ENCODE results near the gene FGF14.

Gene FGF14

GRCh38 chr13:102176846-102177245 lies 225.0 kb downstream of the FGF14 start (continued):
- TF ChIP-seq ZNF792 (tag by site-specific recombination; IDR thresholded peaks at IDR 0.05) (no peak), KLF16 (tag by site-specific recombination; IDR thresholded peaks at IDR 0.05) (no peak)

DNA sequence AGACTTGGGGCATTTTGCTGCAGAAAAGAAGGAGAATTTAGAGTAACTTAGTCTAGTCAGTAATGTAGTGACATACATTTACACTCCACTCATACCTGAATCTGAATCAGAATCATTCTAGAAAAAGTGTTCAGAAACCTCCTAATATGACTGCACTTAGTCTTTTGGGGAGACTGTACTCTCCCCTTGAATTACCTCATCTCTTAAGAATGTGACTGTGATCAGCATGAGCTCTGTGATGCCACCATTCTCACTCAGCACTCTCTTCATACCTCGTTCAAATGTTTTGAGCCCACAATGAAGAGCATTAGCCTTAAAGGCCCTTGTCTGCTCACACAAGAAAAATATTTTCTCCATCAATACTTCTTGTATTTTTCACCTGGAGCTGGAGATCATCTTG lies 229.4 kb downstream of the FGF14 start:
- H3K36me3 ChIP-seq (ENCODE audit: control insufficient read depth in 2 of 2, insufficient read depth in 1 of 2, low read length in 2 of 2) = no peaks in the 10 kb centered on the region
- no peak overlapping the region for H3K4me3 ChIP-seq (ENCODE audit: low read depth, low read length)
- CTCF ChIA-PET = interaction anchor here (0.7 to 0.9 kb wide), 2 partner anchors 8 to 1044 kb away, joined by 3 read pairs; no protein-coding TSS in a partner anchor
- POLR2A ChIA-PET = no interaction called here
- no peaks in the 10 kb centered on the region for H3K9me3 ChIP-seq (ENCODE audit: control insufficient read depth, insufficient read depth, low read depth, low read length)
- TF ChIP-seq ZNF707 (tag by site-specific recombination; IDR thresholded peaks at IDR 0.05) (no peak), ZNF311 (tag by site-specific recombination; IDR thresholded peaks at IDR 0.05; ENCODE audit: borderline replicate concordance) (no peak), ZNF112 (tag by site-specific recombination; IDR thresholded peaks at IDR 0.05) (no peak), FEZF1 (tag by site-specific recombination; IDR thresholded peaks at IDR 0.05) (no peak), ZNF585B (tag by site-specific recombination; IDR thresholded peaks at IDR 0.05) (no peak), ZNF404 (tag by site-specific recombination; IDR thresholded peaks at IDR 0.05) (no peak), ZNF623 (tag by site-specific recombination; IDR thresholded peaks at IDR 0.05) (no peak), ZNF626 (tag by site-specific recombination; IDR thresholded peaks at IDR 0.05) (no peak), ZBTB20 (tag by site-specific recombination; IDR thresholded peaks at IDR 0.05) (no peak), ATF2 (tag by site-specific recombination; IDR thresholded peaks at IDR 0.05; ENCODE audit: low read depth) (no peak), IKZF3 (tag by site-specific recombination; IDR thresholded peaks at IDR 0.05) (no peak), ZNF335 (tag by site-specific recombination; conservative IDR thresholded peaks at IDR 0.05) (no peak)
- TF ChIP-seq, protein P1, sequence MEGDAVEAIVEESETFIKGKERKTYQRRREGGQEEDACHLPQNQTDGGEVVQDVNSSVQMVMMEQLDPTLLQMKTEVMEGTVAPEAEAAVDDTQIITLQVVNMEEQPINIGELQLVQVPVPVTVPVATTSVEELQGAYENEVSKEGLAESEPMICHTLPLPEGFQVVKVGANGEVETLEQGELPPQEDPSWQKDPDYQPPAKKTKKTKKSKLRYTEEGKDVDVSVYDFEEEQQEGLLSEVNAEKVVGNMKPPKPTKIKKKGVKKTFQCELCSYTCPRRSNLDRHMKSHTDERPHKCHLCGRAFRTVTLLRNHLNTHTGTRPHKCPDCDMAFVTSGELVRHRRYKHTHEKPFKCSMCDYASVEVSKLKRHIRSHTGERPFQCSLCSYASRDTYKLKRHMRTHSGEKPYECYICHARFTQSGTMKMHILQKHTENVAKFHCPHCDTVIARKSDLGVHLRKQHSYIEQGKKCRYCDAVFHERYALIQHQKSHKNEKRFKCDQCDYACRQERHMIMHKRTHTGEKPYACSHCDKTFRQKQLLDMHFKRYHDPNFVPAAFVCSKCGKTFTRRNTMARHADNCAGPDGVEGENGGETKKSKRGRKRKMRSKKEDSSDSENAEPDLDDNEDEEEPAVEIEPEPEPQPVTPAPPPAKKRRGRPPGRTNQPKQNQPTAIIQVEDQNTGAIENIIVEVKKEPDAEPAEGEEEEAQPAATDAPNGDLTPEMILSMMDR (tag by site-specific recombination; IDR thresholded peaks at IDR 0.05) = no peak
- H3K4me1 ChIP-seq (ENCODE audit: control insufficient read depth, insufficient read depth, low read length) = no peaks in the 10 kb centered on the region
- no peak overlapping the region for H3K27ac ChIP-seq (ENCODE audit: extremely low read depth, low read depth, low read length)

DNA sequence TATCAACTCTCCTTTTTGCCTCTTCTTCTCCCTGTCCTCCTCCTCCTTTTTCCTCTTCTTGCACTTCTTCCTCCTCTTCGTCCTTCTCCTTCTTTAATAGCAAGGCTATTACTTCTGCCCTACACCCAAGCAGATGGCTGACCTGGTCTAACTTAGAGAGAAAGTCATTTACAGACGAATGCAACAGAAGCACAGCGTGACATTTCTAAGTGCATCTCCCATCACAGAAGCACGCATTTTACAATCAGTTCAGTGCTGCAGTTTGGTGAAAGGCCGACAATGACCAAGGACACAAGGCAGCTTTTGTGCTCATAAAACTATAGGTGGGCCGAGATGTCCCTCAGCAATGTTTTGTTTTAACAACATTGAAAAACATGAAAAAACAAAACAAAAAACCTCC lies 231.5 kb downstream of the FGF14 start:
- H3K27ac ChIP-seq (ENCODE audit: extremely low read depth, low read depth, low read length) = no peak overlapping the region
- POLR2A ChIA-PET = no interaction called here
- H3K9me3 ChIP-seq (ENCODE audit: control insufficient read depth, insufficient read depth, low read depth, low read length) = no peaks in the 10 kb centered on the region
- CTCF ChIA-PET = no interaction called here
- no peaks in the 10 kb centered on the region for H3K36me3 ChIP-seq (ENCODE audit: control insufficient read depth in 2 of 2, insufficient read depth in 1 of 2, low read length in 2 of 2)
- no peaks in the 10 kb centered on the region for H3K4me1 ChIP-seq (ENCODE audit: control insufficient read depth, insufficient read depth, low read length)
- no peak overlapping the region for H3K4me3 ChIP-seq (ENCODE audit: low read depth, low read length)
- TF ChIP-seq ZFHX2 (tag by site-specific recombination; conservative IDR thresholded peaks at IDR 0.05) = no peak
- no peak for TF ChIP-seq ZBTB21 (tag by site-specific recombination; IDR thresholded peaks at IDR 0.05)
- TF ChIP-seq ZNF174 (tag by site-specific recombination; IDR thresholded peaks at IDR 0.05) = no peak
- no peak for TF ChIP-seq ZNF791 (tag by site-specific recombination; IDR thresholded peaks at IDR 0.05)
- TF ChIP-seq ZNF792 (tag by site-specific recombination; IDR thresholded peaks at IDR 0.05) = no peak
- no peak for TF ChIP-seq ZBTB6 (tag by site-specific recombination; IDR thresholded peaks at IDR 0.05)
- TF ChIP-seq ZNF211 (tag by site-specific recombination; IDR thresholded peaks at IDR 0.05; ENCODE audit: low read depth) = no peak
- no peak for TF ChIP-seq KLF9 (tag by site-specific recombination; IDR thresholded peaks at IDR 0.05; ENCODE audit: low read depth)
- no peak for TF ChIP-seq ZNF600 (tag by site-specific recombination; IDR thresholded peaks at IDR 0.05)
- TF ChIP-seq ZNF366 (tag by site-specific recombination; conservative IDR thresholded peaks at IDR 0.05) = no peak
- TF ChIP-seq ZNF585B (tag by site-specific recombination; IDR thresholded peaks at IDR 0.05) = no peak
- TF ChIP-seq ZNF561 (tag by site-specific recombination; IDR thresholded peaks at IDR 0.05; ENCODE audit: borderline replicate concordance) = no peak
- no peak for TF ChIP-seq ZXDB (tag by site-specific recombination; IDR thresholded peaks at IDR 0.05)
